Head of caudate nucleus (tissue), 42 donors: ENCODE measurements around the gene MRPL53.
A peak's percentile ranks its signal among the peaks of the same experiment; 100 is the strongest.

Source experiments
- DNase-seq, 42 donors: peaks; one replicate each; pipeline versions ENCODE4 v3.0.0 to v3.0.0-alpha.2; 2020 to 2021; ENCODE audit warnings: mixed read lengths in 7 of 42
- intact Hi-C: fragments of 100-400 bp; cut with DNase I; formaldehyde crosslinking; loops from one replicate; pipeline ENCODE4 v1.15.0; 2022

The MRPL53 gene

DNA sequence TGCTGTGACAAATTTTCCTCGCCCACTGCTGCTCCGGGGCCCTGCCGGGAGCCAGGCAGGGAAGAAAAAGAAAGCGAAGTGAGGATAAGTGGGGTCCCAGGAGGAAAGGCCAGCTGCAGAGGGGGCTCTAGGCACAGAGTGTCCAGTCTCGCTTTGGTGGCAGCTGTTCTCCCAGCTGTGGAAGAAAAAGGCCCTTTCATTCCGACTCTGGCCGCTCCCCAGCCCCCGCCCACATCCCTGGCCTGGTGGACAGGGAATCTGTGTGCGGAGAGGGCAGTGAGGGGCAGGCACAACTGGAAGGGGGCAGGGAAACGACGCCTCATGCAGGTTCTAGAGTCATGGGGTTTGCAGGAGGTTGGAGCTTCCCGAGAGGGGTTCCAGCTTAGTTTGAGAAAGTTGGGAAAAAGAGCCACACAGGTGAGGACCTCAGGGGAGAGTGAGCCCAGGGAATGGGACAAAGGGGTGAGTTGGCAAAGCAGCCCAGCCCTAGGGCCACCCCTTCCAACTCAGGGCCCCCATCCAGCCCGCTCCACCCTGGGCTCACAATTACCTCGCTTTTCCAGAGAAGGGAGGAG lies 32.6 kb downstream of the MRPL53 start:
- intact Hi-C loops, result loop anchor here (2.0 kb wide), 1 partner anchor 15 kb away; the partner anchor contains the start of gene INO80B
- peak; percentile 80 to 98 (median 93) for DNase-seq

DNA sequence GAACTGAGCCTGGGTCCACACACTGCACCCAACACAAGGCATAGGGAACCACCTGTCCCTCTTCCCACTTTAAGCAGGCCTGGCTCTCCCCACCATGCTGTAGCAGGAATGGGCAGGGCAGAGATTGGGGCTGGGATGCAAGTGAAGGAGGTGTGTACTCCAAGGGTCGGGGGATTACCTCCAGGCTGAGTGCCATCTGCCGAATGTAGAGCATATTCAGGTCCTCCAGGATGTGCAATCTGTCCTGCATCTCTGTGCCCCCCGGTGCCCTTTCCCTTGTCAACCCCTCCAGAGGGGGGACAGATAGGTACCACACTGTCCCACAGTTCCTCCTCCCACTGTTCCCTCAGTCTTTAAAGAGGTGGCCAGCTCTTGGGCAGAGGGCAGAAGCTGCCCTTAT lies 33.1 kb downstream of the MRPL53 start:
- peak in 1 of 42 donors; percentile 45 for DNase-seq
- intact Hi-C loops, result no loop called here

DNA sequence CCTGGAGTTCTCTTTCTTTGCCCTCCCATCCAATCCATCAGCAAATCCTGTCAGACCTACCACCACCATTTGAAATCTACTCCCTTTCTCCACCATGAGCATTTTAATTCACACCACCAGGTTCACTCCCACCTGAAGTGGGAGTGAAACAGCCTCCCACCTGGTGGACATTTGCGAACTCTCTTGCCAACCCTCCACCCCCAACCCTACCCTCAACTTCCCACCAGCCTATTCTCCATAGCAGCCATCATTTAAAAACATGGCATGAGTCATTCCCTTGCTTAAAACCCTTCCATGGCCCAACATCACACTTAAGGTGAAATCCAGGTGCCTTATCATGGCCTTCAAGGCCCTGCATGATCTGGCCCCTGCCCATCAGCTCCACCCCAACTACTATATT lies 34.2 kb downstream of the MRPL53 start:
- DNase-seq, result no peak
- intact Hi-C loops, result no loop called here

DNA sequence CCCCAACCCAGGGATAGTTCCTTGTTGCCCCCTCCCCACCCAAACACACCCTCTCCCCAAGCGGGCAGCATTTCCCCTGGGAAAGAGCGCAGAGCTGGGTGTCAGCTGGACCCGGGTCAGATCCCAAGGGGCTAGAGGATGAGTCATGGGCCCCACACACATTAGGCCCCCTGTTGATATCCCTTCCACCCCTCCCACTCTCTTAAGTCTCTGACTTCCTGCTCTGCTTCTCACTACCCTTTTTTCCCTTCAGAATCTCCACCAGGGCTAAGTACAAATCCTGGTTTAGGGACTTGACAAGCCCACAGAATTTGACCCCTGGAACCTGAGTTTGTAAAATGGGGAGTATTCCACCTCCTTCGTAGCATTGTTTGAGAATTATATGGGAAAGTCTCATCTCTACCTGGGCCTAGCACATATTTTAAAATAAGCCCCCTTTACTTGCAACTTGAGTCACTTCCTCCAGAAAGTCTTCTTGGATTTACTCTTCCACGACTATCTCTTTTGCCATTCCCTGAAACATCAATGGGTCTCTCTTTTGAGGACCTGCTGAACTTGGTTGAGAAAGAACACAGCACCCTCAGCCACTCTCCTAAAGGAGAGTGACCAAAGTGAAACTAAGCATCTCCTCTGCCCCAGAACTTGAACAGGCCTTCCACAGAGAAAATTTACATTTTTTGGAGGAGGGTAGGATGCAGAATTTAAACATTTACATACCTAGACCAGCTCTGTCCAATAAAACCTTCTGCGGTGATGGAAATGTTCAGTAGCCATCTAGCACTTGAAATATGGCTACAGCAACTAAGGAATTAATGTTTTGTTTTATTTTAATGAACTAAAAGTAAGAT lies 35.4 kb downstream of the MRPL53 start:
- intact Hi-C loops, result no loop called here
- DNase-seq, result no peak

DNA sequence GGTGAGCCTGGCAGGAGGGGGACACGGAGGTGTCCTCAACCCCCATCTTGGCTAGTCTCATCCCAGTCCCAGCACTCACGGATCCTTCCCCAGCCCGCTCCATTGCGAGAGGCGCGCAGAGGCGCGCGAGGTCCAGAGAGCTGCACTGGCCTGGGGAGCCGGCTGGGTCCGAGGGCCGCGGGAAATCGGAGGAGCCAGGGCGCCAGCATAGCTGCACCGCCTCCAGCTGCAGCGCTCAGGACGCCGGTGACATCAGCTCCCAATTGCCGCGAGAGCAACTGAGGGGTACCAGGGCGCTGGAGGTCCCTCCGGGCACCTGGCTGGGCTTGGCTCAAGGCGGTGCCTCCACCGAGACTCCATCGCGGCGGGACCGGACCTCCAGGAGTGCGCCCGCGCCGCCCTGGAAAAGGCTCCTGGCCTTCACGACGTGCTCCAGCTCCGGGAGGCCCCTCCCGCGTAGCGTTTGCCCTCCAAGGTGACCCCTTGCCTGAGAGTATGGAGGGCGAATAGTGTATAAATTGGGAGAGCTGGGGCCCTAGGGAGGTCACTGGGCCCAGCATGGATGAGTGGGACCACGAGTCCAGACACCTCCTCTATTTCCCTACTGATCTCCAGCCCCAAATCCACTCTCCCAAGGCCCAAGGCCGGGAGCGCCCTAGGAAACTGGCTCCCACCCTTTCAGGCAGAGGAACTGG lies 36.2 kb downstream of the MRPL53 start:
- intact Hi-C loops, result no loop called here
- peak in 1 of 42 donors; percentile 21 for DNase-seq

DNA sequence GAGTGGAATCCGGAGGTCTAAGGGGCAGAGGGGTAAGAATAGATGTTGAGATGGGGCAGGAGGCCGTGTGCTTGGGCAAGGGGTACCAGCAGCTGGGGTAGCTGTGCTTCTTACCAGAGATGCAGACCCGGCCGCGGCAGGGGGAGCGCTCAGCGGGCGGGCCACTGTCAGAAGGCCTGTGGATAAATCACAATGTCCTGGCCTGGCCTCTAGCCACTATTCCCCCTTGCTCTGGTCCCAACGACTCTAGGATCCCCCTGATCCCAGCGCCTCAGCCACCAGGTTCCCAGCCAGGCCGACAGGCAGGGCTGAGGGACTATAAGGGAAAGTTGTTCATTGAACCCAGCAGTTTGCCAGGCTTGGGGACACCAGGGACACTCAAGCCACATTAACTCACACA lies 42.0 kb downstream of the MRPL53 start:
- DNase-seq, result no peak
- intact Hi-C loops, result no loop called here

DNA sequence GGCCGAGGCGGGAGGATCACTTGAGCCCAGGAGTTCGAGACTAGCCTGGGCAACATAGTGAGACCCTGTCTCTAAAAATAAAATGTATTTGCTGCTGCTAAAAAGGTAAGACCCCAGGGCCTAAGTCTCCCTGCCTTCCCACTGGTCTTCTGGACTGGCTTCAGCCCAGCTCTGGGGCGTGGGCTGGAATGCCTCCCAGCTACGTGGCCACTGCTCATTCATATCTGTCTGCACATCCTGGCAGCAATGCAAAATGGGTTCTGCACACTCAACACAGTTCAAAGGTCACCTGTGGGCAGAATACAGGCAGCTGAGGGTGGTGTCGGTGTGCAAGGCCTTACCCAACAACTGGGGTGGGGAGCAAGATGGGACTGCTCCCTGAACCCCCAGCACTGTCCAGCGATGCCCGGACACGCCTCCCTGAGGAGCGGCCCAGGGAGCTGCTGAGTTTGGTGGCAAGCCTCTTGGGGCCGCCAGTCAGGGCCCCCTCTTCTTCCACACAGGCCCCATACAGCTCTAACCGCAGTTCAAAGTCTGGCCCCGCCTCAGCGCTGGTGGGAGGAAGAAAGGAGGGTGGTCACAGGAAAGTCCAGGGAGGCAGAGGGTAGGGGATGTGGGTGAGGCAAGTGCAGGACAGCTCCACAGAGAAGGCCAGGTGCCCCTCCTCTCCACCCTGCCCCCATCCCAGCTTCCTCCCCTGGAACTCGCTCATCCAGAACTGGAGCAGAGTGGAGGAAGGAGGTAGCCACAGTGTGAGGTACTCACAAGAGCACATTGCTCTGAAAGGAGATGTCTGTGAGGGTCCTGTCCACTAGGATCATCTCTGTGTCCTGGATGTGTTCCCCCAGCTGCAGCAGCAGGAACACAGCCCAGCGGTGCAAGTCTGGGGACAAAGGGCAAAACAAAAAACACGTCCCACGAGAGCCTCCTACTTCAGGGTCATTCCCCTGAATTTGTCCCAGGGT lies 42.7 kb downstream of the MRPL53 start:
- DNase-seq, result no peak
- intact Hi-C loops, result no loop called here

DNA sequence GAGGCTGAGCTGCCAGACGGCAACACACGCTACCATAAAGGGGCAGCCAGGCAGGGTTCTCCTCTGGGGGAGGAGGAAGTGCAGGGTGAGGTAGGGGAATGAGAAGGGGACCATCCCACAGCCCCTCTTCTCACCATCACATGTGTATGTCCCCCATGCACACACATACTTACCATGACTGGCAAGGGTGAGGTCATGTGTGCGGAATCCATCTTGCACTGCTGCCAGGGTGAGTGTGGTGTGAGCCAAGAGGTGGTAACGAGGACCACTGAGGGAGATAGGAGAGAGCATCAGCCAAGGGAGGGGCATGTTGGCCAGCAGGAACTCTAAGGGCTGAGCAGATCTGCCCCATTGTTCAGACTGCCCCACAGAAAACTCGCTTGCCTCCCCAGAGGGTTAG lies 43.8 kb downstream of the MRPL53 start:
- no peak for DNase-seq
- intact Hi-C loops, result no loop called here

DNA sequence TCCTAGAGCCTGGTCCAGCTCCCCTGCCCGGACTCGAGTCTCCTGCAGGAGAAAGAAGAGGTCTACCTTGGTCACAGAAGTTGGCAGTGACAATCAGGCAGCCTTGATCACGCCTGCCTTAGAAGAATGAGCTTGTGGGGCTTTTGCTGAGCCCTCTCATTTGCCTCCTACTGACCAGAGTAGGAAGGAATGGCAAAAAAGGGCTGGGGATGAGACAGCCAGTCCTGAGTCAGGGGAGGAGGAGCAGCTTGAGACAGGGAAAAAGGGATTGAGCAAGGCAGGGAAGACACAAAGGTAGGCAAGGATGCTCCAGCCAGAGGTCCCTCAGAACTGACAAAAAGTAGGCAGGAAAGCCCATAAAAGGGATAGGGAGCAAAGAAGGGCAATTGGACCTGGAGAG lies 44.9 kb downstream of the MRPL53 start:
- no peak for DNase-seq
- intact Hi-C loops, result no loop called here

DNA sequence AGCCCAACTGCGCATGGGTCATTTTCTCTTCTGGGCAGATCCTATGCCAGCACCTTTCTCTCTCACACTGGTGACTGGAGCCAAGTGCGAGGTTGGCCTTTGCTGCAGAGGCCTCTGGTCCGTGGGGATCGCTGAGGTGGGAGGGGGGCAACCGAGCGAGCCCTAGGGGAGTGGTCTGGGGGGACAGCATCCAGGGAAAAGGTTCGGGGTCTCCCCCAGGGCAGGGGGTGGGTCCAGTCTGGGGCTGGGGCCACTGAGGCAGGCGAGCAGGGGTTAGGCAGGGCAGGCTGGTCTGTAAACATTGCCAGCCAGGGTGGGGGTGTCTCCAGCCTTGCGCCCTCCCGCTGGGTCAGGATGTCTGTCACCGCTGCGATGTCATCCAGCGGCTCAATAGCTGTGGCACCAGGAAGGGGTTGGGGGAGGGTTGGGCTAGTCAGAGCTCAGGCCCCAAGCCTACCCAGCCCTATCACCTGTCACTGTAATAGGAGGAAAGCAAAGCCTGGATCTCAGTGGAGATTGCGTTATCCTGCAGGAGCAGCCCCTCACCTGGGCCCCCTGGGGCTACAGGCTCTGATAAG lies 46.2 kb downstream of the MRPL53 start:
- intact Hi-C loops, result no loop called here
- DNase-seq, result peak in 1 of 42 donors; percentile 5

DNA sequence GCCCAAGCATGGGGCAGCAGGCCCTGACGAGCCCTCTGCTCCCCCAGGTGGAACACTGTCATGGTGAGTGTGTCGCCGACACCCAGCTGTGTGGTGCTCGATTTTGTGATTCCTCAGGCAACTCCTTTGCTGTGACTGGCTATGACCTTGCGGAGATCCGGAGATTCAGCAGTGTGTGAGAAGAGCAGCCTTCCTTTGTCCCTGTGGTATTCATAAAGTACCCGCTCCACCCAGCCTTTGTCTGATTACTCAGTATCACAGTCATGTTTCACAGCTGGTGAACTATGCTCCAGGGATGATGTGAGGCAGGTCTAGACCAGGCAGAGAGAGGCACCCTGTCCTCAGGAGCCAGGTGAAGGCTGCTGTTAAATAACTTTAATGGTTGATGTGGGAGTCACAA lies 47.0 kb downstream of the MRPL53 start:
- intact Hi-C loops, result no loop called here
- peak in 1 of 42 donors; percentile 16 for DNase-seq

DNA sequence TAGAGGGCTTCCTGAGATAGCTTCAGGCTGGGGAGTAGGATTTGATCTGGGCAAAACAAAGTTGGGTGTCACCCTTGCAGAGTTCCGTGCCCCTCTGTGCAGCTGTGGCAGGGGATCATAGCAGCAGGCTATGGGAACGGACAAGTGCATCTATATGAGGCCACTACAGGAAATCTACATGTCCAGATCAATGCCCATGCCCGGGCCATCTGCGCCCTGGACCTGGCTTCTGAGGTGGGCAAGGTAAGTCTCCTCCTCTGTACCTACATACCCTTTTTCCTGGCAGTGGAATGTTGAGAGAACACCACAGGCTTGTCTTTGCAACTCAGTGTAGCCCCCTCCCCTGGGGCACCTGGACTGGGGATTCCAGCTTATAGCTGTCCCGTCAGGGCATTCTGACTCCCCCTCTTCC lies 47.5 kb downstream of the MRPL53 start:
- DNase-seq, result peak in 2 of 42 donors; percentile 5 to 21

DNA sequence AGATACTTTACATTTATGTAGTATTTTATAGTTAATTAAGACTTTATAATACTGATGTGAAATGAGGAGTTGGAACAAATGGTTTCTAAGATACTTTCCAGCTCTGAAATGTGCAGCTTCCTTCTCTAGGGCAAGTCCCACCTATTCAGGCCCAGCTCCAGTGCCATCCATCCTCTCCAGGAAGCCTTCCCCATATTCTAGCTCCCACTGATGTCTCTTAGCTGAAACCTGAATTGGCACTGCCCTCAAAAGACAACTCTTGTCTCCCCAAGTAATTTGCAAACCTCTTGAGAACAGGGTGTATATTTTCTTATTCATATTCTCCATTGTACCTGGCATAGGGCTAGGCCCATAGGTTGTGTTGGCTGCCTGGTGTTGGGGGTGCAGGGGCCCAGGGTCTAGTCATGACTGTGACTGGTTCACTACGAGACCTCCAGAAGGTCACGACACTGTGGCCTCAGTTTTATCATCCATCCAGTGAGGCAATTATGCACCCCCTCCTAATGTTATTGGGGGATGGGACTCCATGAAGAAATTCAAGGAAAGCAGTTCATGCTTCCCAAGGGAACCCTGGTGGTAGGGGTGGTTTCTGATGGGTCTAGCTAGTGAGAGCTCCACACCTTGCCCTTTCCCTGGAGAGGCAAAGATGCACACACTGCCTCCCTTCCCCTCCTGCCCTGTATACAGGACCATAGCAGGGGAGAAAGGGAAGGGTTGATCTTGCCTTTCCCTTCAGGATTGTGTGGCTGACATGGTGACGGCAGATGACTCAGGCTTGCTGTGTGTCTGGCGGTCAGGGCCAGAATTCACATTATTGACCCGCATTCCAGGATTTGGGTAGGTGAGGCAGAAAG lies 48.1 kb downstream of the MRPL53 start:
- no peak for DNase-seq
- intact Hi-C loops, result no loop called here

More for the DNA sequence above, 47.5 kb downstream of the MRPL53 start:
- intact Hi-C loops, result no loop called here

DNA sequence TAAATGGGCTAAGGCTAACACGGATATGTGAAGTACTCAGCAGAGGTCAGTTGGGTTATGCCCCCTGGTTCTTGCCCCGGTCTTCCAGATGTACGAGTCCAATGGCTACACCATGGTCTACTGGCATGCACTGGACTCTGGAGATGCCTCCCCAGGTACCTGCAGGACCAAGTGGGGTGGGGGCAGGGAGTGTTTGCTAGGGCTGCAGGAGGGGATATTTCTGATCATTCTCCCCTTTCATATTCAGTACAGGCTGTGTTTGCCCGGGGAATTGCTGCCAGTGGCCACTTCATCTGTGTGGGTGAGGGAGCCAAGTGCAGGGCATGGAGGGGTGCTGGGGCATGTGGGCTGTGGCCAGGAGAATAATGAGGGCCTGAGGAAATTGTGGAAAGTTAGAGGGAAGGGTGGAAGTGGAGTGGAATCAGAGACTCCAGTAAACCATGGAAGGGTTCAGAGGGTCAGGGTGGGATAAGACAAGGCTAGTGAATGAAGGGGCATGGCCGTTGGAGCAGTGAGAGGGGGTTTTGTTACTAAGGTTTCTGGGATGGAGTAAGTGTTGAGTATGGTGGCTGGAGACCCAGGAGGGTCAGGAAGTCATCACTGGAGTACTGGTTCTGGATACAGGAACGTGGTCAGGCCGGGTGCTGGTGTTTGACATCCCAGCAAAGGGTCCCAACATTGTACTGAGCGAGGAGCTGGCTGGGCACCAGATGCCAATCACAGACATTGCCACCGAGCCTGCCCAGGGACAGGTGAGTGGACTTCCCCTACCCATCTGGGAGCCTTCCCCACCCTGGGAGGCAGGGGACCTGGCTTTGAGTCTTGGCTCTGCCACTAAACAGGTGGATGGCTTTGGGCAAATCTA lies 49.0 kb downstream of the MRPL53 start:
- intact Hi-C loops, result no loop called here
- peak in 3 of 42 donors; percentile 9 to 28 (median 12) for DNase-seq
